GM19328 (cell line): ENCODE measurements around the gene CRACR2A.

Source experiments
- ATAC-seq: cut with Tn5 transposase; IDR thresholded peaks from one replicate; pipeline ENCODE4 v1.9.1; 2021; ENCODE audit warnings: mild to moderate bottlenecking, moderate library complexity; ENCODE audit not compliant: unreplicated experiment

CRACR2A gene

GRCh38 chr12:3600951-3601350, 152.0 kb downstream of the CRACR2A start:
- no peak for ATAC-seq

- no peak for ATAC-seq
These were observed 152.7 kb downstream of the CRACR2A start for GRCh38 chr12:3600039-3600720.

- ATAC-seq: no peak
These were observed 153.7 kb downstream of the CRACR2A start for GRCh38 chr12:3598896-3599860.

DNA sequence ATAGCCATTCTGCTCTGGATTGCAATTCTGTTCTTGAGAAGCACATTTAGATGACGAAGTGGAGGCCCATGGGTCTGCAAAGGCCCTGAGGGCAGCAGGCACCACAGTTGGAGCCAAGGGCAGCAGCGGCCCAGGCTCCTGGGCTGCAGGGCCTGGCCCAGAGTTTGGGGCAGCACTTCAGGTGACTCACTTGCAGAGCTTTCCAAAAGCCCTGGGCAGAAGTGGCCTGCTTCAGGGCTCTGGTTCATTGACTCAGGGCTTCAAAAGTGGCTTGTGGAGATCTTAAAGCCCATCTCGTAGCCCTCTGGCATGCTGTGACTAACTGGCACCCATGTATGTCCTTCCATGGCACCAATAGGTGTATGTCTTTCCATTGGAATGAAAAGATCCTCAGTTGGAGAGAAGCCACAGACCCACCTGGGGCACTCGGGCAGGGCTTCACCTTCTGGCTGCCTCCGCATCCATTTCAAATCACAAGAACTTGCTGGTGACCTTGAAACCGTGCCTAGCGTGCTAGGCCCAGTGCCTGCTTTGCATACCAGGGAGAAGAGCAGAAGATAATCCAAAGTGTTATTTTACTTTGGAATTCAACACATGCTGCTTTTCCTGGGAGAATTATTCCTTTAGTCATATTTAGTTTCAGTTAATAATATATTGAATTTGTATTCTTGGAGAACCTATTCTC, 155.2 kb downstream of the CRACR2A start:
- ATAC-seq: no peak

GRCh38 chr12:3596703-3597415, 156.1 kb downstream of the CRACR2A start:
- no peak for ATAC-seq

DNA sequence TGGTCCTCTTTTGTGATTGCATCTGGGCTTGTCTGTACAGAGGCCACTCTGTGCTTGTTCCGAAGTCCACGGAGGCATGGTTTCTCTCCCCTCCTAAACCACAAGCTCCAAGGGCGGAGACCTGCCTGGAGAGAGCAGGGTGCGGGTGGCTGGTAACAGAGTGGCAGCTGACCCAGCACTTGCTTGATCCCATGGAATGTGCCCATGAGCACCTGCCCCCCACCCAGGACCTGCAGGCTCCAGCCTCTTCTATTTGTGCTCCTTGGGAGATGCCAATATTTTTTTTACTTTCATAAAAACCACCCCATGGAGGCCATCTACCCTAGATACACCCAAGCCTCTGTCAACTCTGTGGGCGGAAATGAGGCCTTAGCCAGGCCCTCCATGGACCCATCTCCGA, 157.2 kb downstream of the CRACR2A start:
- no peak for ATAC-seq

GRCh38 chr12:3594966-3595365, 157.9 kb downstream of the CRACR2A start:
- no peak for ATAC-seq

DNA sequence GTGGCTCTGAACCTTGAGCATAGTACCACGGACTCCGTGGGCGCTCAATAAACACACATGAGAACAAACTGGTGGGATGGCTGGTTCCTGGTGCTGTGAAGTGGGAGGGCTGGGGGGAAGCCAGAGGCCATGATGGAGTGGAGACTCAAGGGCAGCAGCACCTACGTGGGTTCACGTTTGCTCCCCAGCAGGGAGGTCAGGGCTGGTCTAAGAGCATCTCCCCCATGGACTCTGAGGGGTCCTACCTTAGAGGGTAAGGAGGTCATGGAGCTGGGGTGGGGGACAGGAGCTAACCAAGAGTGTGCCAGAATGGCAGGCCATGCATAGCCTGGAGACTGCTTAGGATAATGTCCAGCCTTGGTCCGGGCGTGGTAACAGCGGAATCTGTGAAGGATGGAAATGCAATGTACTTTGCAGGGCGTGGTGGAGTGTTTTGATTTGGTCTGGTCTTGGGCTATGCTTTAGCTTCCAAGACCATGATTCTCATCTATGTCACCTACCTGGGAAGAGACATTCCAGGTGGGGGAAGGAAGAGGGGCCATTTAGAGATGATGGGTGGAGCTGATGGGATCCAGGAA, 158.9 kb downstream of the CRACR2A start:
- ATAC-seq: no peak

- no peak for ATAC-seq
These were observed 159.9 kb downstream of the CRACR2A start for GRCh38 chr12:3592856-3593625.

- no peak for ATAC-seq
These were observed 163.2 kb downstream of the CRACR2A start for GRCh38 chr12:3589745-3590144.

DNA sequence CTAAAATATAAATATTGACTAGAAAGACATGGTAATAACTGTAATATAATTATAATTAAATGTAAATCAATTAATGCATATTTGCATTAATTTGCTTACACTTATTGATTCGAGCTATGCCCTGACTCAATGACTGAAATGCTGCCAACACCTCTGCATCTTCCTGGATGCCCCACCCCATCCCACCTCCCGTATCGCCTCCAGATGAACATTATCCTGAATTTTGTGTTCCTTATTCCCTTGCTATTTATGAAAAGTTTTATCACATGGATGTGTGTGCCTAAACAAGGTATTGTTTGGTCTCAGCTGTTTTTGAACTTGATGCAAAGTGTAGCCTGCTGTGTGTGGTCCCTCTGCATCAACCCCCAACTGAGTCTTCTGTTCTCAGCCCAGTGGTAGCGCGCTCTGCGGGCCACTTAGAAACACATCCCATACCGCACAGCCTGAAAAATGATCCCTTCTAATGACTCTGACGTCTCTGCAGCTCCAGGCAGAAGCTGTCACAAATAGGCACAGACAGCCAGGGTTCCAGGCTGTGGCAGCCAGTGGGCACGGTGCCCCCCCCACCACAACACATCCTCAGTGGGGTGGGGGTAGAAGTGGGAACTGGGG, 165.4 kb downstream of the CRACR2A start:
- no peak for ATAC-seq

DNA sequence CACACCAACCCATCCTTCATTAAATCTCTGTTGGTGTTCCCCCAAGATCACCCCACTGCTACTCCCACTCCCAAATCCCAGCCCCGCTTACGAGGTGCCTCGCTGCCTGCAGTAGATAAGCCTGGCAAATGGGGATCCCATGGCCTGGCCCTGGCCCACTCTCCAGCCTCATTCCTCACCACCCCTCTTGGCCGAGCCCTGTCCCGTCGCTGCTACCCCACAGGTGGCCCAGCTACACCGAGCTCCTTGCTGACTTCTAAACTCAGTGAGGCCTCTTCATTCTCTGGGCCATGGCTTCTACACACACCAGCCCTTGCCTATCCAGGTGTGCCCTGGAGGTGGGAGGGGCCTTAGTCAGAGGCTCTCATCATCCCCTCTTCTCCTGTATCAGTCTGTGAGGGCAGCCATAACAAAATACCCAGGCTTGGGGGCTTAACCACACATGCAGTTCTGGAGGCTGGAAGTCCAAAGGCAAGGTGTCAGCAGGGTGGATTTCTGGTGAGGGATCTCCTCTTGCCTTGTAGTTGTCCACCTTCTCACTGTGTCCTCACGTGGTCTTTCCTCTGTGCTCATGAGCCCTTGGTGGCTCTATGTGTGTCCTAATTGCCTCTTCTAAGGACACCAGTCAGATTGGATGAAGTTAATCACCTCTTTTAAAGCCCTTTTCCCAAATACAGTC, 169.1 kb downstream of the CRACR2A start:
- ATAC-seq: no peak

DNA sequence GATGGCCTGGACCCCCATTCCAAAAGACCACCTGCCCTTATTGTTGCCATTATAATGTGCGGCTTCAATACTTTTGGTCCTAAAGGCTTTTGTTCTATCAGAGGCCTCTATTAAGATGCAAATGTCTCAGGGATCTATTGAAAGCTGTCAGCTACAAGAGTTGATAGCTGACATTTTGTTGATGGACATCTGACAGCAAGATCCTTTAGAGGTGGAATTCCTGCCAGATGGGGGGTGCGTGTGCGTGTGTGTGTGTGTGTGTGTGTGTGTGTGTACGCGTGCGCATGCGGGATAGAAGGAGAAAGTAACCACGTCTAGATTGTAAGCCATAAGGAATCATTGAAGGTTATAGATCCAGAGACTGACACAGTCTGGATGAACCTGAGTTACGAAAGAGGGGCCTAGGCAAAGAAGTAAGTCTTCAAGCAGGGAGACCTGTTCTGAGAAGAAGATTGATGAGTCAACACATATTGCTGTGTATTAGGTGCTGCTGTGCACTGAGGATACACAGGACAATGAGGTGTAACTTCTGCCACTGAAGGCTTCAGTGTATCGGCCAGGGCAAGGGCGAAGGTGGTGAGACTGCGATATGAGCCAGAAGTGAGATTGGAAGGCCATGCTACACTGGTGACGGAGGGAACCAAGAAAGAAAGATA, 172.7 kb downstream of the CRACR2A start:
- ATAC-seq: no peak

- no peak for ATAC-seq
These were observed 173.3 kb downstream of the CRACR2A start for GRCh38 chr12:3579446-3580093.

DNA sequence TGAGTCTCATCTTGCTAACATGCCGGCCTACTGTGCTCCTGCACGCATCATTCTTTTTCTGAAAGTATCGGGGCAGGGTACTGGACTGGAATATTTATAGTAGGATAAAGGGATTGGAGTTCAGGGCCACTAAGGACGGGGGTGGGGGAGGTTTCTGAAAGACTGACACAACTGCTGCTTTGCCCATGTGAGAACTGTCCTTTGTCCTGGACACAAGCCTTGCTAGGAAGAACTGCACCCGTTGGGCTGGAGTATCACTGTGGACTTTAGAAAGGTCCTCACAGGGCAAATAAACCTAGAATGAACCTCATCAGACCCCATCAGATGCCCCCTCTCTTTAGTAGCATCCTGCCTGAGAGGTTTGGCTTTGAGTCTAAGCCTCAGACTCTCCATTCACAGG, 174.4 kb downstream of the CRACR2A start:
- no peak for ATAC-seq

- no peak for ATAC-seq
These were observed 176.0 kb downstream of the CRACR2A start for GRCh38 chr12:3576891-3577290.

DNA sequence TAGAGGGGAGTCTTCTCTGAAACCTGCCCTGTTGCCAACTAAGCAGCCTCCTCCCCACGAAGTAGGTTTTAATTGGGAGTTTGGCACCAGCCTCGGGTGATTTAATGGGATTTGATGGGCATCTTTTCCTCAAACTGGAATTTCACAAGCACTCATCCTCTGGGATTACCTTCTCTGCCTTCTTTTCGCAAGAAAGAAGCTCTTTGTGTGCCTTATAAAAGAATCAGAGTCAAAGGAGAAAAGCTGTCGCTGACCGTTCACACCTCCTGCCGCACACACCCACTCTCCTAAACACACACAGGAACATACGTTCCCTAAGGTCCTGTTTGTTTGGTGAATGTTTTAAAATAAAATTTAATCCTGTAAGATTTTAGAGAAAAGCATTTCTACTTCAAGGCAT, 177.9 kb downstream of the CRACR2A start:
- no peak for ATAC-seq

GRCh38 chr12:3572560-3572959, 180.3 kb downstream of the CRACR2A start:
- no peak for ATAC-seq
